Sigmoid colon (tissue), 7 donors: ENCODE results near the gene DNM2. TPM values are rescaled to one million over a fixed set of nuclear protein-coding genes. Genes with fewer than 3 reads are reported as not detected.

Experiments
- DNase-seq: peaks from one replicate; pipeline ENCODE4 v3.0.0-alpha.2; 2019
- H3K27ac ChIP-seq, 4 donors: fragments of 200-600 bp; sonication (generic); one replicate each; pipeline ENCODE4 v1.5.1; 2016 to 2019; ENCODE audit warnings: mild to moderate bottlenecking in 1 of 4
- H3K27me3 ChIP-seq, 3 donors: fragments of 200-600 bp; sonication (generic); one replicate each; pipeline ENCODE4 v1.5.1; 2019; ENCODE audit warnings: mild to moderate bottlenecking in 1 of 3
- H3K36me3 ChIP-seq, 4 donors: fragments of 200-600 bp; sonication (generic); one replicate each; pipeline ENCODE4 v1.5.1; 2016 to 2019
- H3K4me1 ChIP-seq, 4 donors: fragments of 200-600 bp; sonication (generic); one replicate each; pipeline ENCODE4 v1.5.1; 2017 to 2019
- H3K4me3 ChIP-seq, 4 donors: fragments of 200-600 bp; sonication (generic); one replicate each; pipeline ENCODE4 v1.5.1; 2017 to 2019; ENCODE audit warnings: mild to moderate bottlenecking in 2 of 4, moderate library complexity in 1 of 4
- H3K9me3 ChIP-seq, 4 donors: fragments of 200-600 bp in 3 of 4; sonication (generic) in 3 of 4; one replicate each; pipeline versions ENCODE4 v1.5.1 to v1.6.1; 2013 to 2019
- CTCF ChIP-seq, 4 experiments: fragments of 450-650 bp in 3 of 4; fragments of 200-600 bp in 1 of 4; IDR thresholded peaks; one replicate each; pipeline ENCODE4 v1.5.1; 2016 to 2019; ENCODE audit warnings: antibody characterized with exemption in 4 of 4, mild to moderate bottlenecking in 3 of 4, moderate library complexity in 2 of 4
- EP300 ChIP-seq, 4 donors: sonication (generic); formaldehyde crosslinking; IDR thresholded peaks; one replicate each; pipeline ENCODE4 v1.6.1; 2017; ENCODE audit warnings: antibody characterized with exemption in 4 of 4
- POLR2A ChIP-seq, 2 donors: fragments of 450-650 bp; IDR thresholded peaks; one replicate each; pipeline ENCODE4 v1.6.1; 2016; ENCODE audit warnings: antibody characterized with exemption in 2 of 2, mild to moderate bottlenecking in 2 of 2, moderate library complexity in 2 of 2
- POLR2AphosphoS5 ChIP-seq, 4 donors: sonication (generic); formaldehyde crosslinking; IDR thresholded peaks; one replicate each; pipeline ENCODE4 v1.6.1; 2017; ENCODE audit warnings: antibody characterized with exemption in 4 of 4
- WGBS, 2 donors: extraction: QIAGEN DNeasy Blood & Tissue Kit; methylation state at CpG; one replicate each; pipeline ENCODE4 v1.1.7; 2013; 5-methylcytosine and 5-hydroxymethylcytosine counted together
- intact Hi-C: fragments of 100-400 bp; cut with DNase I; formaldehyde crosslinking; loops from one replicate; pipeline ENCODE4 v1.15.1; 2023
- polyA plus RNA-seq, 3 donors: library from polyadenylated mRNA; stranded (reverse); fragments of 200-250 nt; gene quantifications; one replicate each; pipeline ENCODE4 v1.2.3, GENCODE V29; 2013
- total RNA-seq, 4 donors: library from RNA; depleted of rRNA; stranded (reverse); fragments of >200 nt; gene quantifications; one replicate each; pipeline ENCODE4 v1.1.0, GENCODE V29; 2016
- donor health status: healthy with polysubstance abuse.
- donor health status: Bipolar disorder and iron deficiency.
- donor health status: healthy.

The DNM2 gene
- total and polyA plus RNA-seq, 7 donors, result 53.2 to 326 (median 96.7) TPM

- intact Hi-C loops, result loop anchor here (2.0 kb wide), 1 partner anchor 47 kb away; the partner anchor contains the start of gene DNM2
- Histone ChIP-seq H3K36me3 (peaks cover 0 to 20% (median 10%) of the 10 kb centered on the region in 4 donors), H3K9me3 (no peaks in the 10 kb centered on the region), H3K4me1 (peaks cover 0 to 58% (median 50%) of the 10 kb centered on the region in 4 donors), H3K4me3 (no peak overlapping the region), H3K27ac (peak overlapping the region; percentile 33 to 62 (median 42)), H3K27me3 (no peaks in the 10 kb centered on the region)
- WGBS, 2 donors, result 71 to 86% methylated on average over 9 of the region's 9 CpGs
- TF ChIP-seq EP300 (IDR thresholded peaks at IDR 0.05) (no peak), POLR2AphosphoS5 (IDR thresholded peaks at IDR 0.05) (no peak), POLR2A (IDR thresholded peaks at IDR 0.05) (no peak), CTCF (IDR thresholded peaks at IDR 0.05) (no peak)
- no peak for DNase-seq
Measured at GRCh38 chr19:10766049-10766623, 48.3 kb downstream of the DNM2 start.

GRCh38 chr19:10766671-10767201 lies 48.9 kb downstream of the DNM2 start:
- no peak for TF ChIP-seq POLR2AphosphoS5 (IDR thresholded peaks at IDR 0.05)
- TF ChIP-seq CTCF (IDR thresholded peaks at IDR 0.05), result no peak
- TF ChIP-seq POLR2A (IDR thresholded peaks at IDR 0.05), result no peak
- TF ChIP-seq EP300 (IDR thresholded peaks at IDR 0.05), result no peak
- peaks cover 0 to 14% (median 6%) of the 10 kb centered on the region in 4 donors for H3K36me3 ChIP-seq
- WGBS, 2 donors, result 17 to 65% methylated on average over 10 of the region's 10 CpGs
- intact Hi-C loops, result loop anchor here (2.0 kb wide), 1 partner anchor 48 kb away; the partner anchor contains the start of gene DNM2
- H3K27me3 ChIP-seq, result no peaks in the 10 kb centered on the region
- peak overlapping the region; percentile 33 to 62 (median 42) for H3K27ac ChIP-seq
- no peak overlapping the region for H3K4me3 ChIP-seq
- H3K4me1 ChIP-seq, result peaks cover 0 to 58% (median 49%) of the 10 kb centered on the region in 4 donors
- no peak for DNase-seq
- H3K9me3 ChIP-seq, result no peaks in the 10 kb centered on the region

GRCh38 chr19:10767726-10768125 lies 49.8 kb downstream of the DNM2 start:
- Histone ChIP-seq H3K27ac (no peak overlapping the region), H3K36me3 (peaks cover 0 to 10% (median 8%) of the 10 kb centered on the region in 4 donors), H3K27me3 (no peaks in the 10 kb centered on the region), H3K9me3 (no peaks in the 10 kb centered on the region), H3K4me1 (peaks cover 0 to 48% (median 43%) of the 10 kb centered on the region in 4 donors), H3K4me3 (no peak overlapping the region)
- 78 to 90% methylated on average over 10 of the region's 10 CpGs for WGBS, 2 donors
- intact Hi-C loops, result loop anchor here (2.0 kb wide), 1 partner anchor 49 kb away; the partner anchor contains the start of gene DNM2
- TF ChIP-seq POLR2AphosphoS5 (IDR thresholded peaks at IDR 0.05) (no peak), POLR2A (IDR thresholded peaks at IDR 0.05) (no peak), CTCF (IDR thresholded peaks at IDR 0.05) (no peak), EP300 (IDR thresholded peaks at IDR 0.05) (no peak)
- DNase-seq, result no peak

- H3K27me3 ChIP-seq, result no peaks in the 10 kb centered on the region
- peaks cover 0 to 45% (median 41%) of the 10 kb centered on the region in 4 donors for H3K4me1 ChIP-seq
- 85 to 91% methylated on average over 11 of the region's 11 CpGs for WGBS, 2 donors
- no peak for DNase-seq
- TF ChIP-seq EP300 (IDR thresholded peaks at IDR 0.05) (no peak), POLR2A (IDR thresholded peaks at IDR 0.05) (no peak)
- intact Hi-C loops, result no loop called here
- H3K4me3 ChIP-seq, result no peak overlapping the region
- no peaks in the 10 kb centered on the region for H3K9me3 ChIP-seq
- H3K36me3 ChIP-seq, result peaks cover 0 to 12% (median 10%) of the 10 kb centered on the region in 4 donors
- peak overlapping the region in 1 of 4 donors; percentile 72 for H3K27ac ChIP-seq
Measured at GRCh38 chr19:10768369-10768768, 50.5 kb downstream of the DNM2 start.

GRCh38 chr19:10768936-10769335 lies 51.1 kb downstream of the DNM2 start:
- peaks cover 0 to 45% (median 40%) of the 10 kb centered on the region in 4 donors for H3K4me1 ChIP-seq
- H3K9me3 ChIP-seq, result no peaks in the 10 kb centered on the region
- H3K27ac ChIP-seq, result peak overlapping the region; percentile 27 to 72 (median 58)

More at GRCh38 chr19:10768936-10769335, 51.1 kb downstream of the DNM2 start:
- WGBS, 2 donors, result 78 to 87% methylated on average over 6 of the region's 6 CpGs
- no peak for DNase-seq
- H3K27me3 ChIP-seq, result no peaks in the 10 kb centered on the region
- H3K36me3 ChIP-seq, result peaks cover 0 to 18% (median 15%) of the 10 kb centered on the region in 4 donors
- intact Hi-C loops, result no loop called here
- no peak overlapping the region for H3K4me3 ChIP-seq
- no peak for TF ChIP-seq CTCF (IDR thresholded peaks at IDR 0.05)
- TF ChIP-seq POLR2AphosphoS5 (IDR thresholded peaks at IDR 0.05), result no peak
- TF ChIP-seq POLR2A (IDR thresholded peaks at IDR 0.05), result no peak
- no peak for TF ChIP-seq EP300 (IDR thresholded peaks at IDR 0.05)
